Measurements from ENCODE around the gene CCDC171. TPM values are rescaled to one million over a fixed set of nuclear protein-coding genes. Genes with fewer than 3 reads are reported as not detected.

CCDC171 gene
- polyA plus RNA-seq, 3 donors, result 0.08 to 0.17 (median 0.10) TPM

DNA sequence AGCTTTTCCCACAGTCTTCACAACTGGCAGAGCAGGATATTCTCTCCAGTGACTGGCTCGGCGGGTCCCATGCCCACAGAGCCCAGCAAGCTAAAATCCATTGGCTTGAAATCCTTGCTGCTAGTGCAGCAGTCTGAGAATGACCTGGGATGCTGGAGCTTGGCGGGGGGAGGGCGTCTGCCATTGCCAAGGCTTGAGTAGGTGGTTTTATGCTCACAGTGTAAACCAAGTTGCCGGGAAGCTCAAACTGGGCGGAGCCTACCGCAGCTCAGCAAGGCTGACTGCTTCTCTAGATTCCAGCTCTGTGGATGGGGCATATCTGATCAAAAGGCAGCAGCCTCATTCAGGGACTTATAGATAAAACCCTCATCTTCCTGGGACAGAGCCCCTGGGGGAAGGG, 194.1 kb downstream of the CCDC171 start:
- Mint-ChIP-seq H3K27me3 (ENCODE audit: low read depth in 3 of 3) (no peaks in the 10 kb centered on the region), H3K36me3 (peaks cover 2 to 16% of the 10 kb centered on the region in 2 donors), H3K4me3 (no peak overlapping the region), H3K9me3 (peaks cover 9 to 33% (median 18%) of the 10 kb centered on the region in 7 donors), H3K4me1 (no peaks in the 10 kb centered on the region), H3K27ac (no peak overlapping the region)
- intact Hi-C loops (cut with micrococcal nuclease), result no loop called here
- 92% methylated on average over 7 of the region's 7 CpGs for WGBS (ENCODE audit: insufficient coverage)
- H3K4me3 ChIP-seq (replicated peaks in 1 of 3; ENCODE audit: low read depth in 2 of 3, low read length in 3 of 3), result no peak overlapping the region
- no peaks in the 10 kb centered on the region for H3K79me2 ChIP-seq (ENCODE audit: insufficient read depth, low read length)
- no peaks in the 10 kb centered on the region for H3K27me3 ChIP-seq (ENCODE audit: control insufficient read depth in 2 of 2, insufficient read depth in 2 of 2, low read length in 2 of 2)
- no peaks in the 10 kb centered on the region for H3K4me1 ChIP-seq (ENCODE audit: control insufficient read depth in 1 of 2, insufficient read depth in 2 of 2, low read length in 2 of 2)
- no peak overlapping the region for H3K27ac ChIP-seq (ENCODE audit: low read depth in 1 of 2, low read length in 2 of 2)
- DNase-seq, result no peak
- no peak overlapping the region for H3K4me2 ChIP-seq (replicated peaks; ENCODE audit: extremely low read depth, low read length, poor library complexity, severe bottlenecking)
- no peaks in the 10 kb centered on the region for H4K20me1 ChIP-seq (ENCODE audit: insufficient read depth, low read length)
- no peak overlapping the region for H3K9ac ChIP-seq (ENCODE audit: insufficient read depth, low read length, poor library complexity, severe bottlenecking)
- H3K36me3 ChIP-seq (replicated peaks in 1 of 2; ENCODE audit: control insufficient read depth in 1 of 2, insufficient read depth in 2 of 2, low read length in 2 of 2), result no peaks in the 10 kb centered on the region
- TF ChIP-seq, protein P1, sequence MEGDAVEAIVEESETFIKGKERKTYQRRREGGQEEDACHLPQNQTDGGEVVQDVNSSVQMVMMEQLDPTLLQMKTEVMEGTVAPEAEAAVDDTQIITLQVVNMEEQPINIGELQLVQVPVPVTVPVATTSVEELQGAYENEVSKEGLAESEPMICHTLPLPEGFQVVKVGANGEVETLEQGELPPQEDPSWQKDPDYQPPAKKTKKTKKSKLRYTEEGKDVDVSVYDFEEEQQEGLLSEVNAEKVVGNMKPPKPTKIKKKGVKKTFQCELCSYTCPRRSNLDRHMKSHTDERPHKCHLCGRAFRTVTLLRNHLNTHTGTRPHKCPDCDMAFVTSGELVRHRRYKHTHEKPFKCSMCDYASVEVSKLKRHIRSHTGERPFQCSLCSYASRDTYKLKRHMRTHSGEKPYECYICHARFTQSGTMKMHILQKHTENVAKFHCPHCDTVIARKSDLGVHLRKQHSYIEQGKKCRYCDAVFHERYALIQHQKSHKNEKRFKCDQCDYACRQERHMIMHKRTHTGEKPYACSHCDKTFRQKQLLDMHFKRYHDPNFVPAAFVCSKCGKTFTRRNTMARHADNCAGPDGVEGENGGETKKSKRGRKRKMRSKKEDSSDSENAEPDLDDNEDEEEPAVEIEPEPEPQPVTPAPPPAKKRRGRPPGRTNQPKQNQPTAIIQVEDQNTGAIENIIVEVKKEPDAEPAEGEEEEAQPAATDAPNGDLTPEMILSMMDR (IDR thresholded peaks at IDR 0.05), result no peak
- H2AFZ ChIP-seq (ENCODE audit: insufficient read depth, low read depth, low read length, poor library complexity, severe bottlenecking), result no peak overlapping the region
- H3K9me3 ChIP-seq (replicated peaks in 1 of 2; ENCODE audit: control insufficient read depth in 1 of 2, insufficient read depth in 1 of 2, low read length in 2 of 2), result peaks cover 5 to 11% of the 10 kb centered on the region in 2 donors

DNA sequence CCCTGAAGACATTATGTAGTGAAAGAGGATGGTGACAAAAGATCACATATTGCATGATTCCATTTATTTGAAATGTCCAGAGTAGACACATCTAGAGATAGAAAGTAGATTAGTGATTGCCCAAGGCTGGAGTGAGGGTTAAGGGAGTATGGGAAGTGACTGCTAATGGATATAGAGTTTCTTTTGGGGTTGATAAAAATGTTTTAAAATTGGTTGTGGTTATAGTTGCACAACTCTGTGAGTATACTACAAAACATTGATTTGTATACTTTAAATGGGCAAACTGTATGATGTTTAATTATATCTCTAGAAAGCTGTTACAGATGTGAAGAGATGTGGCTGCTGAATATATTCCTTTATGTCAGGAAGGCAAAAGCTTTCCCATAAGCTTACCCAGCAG, 202.8 kb downstream of the CCDC171 start:
- H3K36me3 ChIP-seq (replicated peaks in 1 of 2; ENCODE audit: control insufficient read depth in 1 of 2, insufficient read depth in 2 of 2, low read length in 2 of 2), result no peaks in the 10 kb centered on the region
- no peaks in the 10 kb centered on the region for H3K27me3 Mint-ChIP-seq (ENCODE audit: low read depth in 3 of 3)
- intact Hi-C loops (cut with micrococcal nuclease), result no loop called here

More for the DNA sequence above, 202.8 kb downstream of the CCDC171 start:
- TF ChIP-seq, protein P1 (IDR thresholded peaks at IDR 0.05), result no peak
- no peaks in the 10 kb centered on the region for H3K4me1 Mint-ChIP-seq
- Histone ChIP-seq H3K27ac (ENCODE audit: low read depth in 1 of 2, low read length in 2 of 2) (no peak overlapping the region), H3K4me2 (replicated peaks; ENCODE audit: extremely low read depth, low read length, poor library complexity, severe bottlenecking) (no peak overlapping the region), H3K79me2 (ENCODE audit: insufficient read depth, low read length) (no peaks in the 10 kb centered on the region), H2AFZ (ENCODE audit: insufficient read depth, low read depth, low read length, poor library complexity, severe bottlenecking) (no peak overlapping the region), H3K4me3 (replicated peaks in 1 of 3; ENCODE audit: low read depth in 2 of 3, low read length in 3 of 3) (no peak overlapping the region), H3K4me1 (ENCODE audit: control insufficient read depth in 1 of 2, insufficient read depth in 2 of 2, low read length in 2 of 2) (no peaks in the 10 kb centered on the region), H3K9me3 (replicated peaks in 1 of 2; ENCODE audit: control insufficient read depth in 1 of 2, insufficient read depth in 1 of 2, low read length in 2 of 2) (peaks cover 0 to 3% of the 10 kb centered on the region in 2 donors), H3K9ac (ENCODE audit: insufficient read depth, low read length, poor library complexity, severe bottlenecking) (no peak overlapping the region), H3K27me3 (ENCODE audit: control insufficient read depth in 2 of 2, insufficient read depth in 2 of 2, low read length in 2 of 2) (no peaks in the 10 kb centered on the region), H4K20me1 (ENCODE audit: insufficient read depth, low read length) (no peaks in the 10 kb centered on the region)
- no peak for DNase-seq
- no peaks in the 10 kb centered on the region for H3K36me3 Mint-ChIP-seq
- peaks cover 4 to 12% (median 6%) of the 10 kb centered on the region in 7 donors for H3K9me3 Mint-ChIP-seq
- no peak overlapping the region for H3K27ac Mint-ChIP-seq
- H3K4me3 Mint-ChIP-seq, result no peak overlapping the region

Measured in CD14-positive monocyte (primary cell).